Liver (tissue), 3 donors: ENCODE data around the gene GLIS1.

Source experiments
- ATF3 ChIP-seq: IDR thresholded peaks from 2 replicates; pipeline ENCODE4 v1.6.1; 2016; ENCODE audit warnings: antibody characterized with exemption
- CTCF ChIP-seq: fragments of 150-350 bp; IDR thresholded peaks from 2 replicates; pipeline ENCODE4 v1.5.1; 2017; ENCODE audit warnings: improper control_type of control experiment, low read depth, low read length; ENCODE audit not compliant: missing input control
- EGR1 ChIP-seq, 2 donors: IDR thresholded peaks; 2 replicates each; pipeline ENCODE4 v1.6.1; 2016 to 2018; ENCODE audit warnings: antibody characterized with exemption in 2 of 2, low read depth in 2 of 2
- FOXA1 ChIP-seq: IDR thresholded peaks from 2 replicates; pipeline ENCODE4 v1.6.1; 2016; ENCODE audit warnings: antibody characterized with exemption
- GABPA ChIP-seq, 2 donors: IDR thresholded peaks in 1 of 2; conservative IDR thresholded peaks in 1 of 2; 2 replicates each; pipeline ENCODE4 v1.6.1; 2016; ENCODE audit warnings: antibody characterized with exemption in 2 of 2, mild to moderate bottlenecking in 1 of 2, moderate library complexity in 1 of 2
- HNF4G ChIP-seq: IDR thresholded peaks from 2 replicates; pipeline ENCODE4 v1.6.1; 2016; ENCODE audit warnings: antibody characterized with exemption
- MAX ChIP-seq: IDR thresholded peaks from 2 replicates; pipeline ENCODE4 v1.6.1; 2016; ENCODE audit warnings: antibody characterized with exemption
- RAD21 ChIP-seq, 2 donors: IDR thresholded peaks; 2 replicates each; pipeline ENCODE4 v1.6.1; 2016; ENCODE audit warnings: antibody characterized with exemption in 2 of 2, mild to moderate bottlenecking in 2 of 2
- REST ChIP-seq: IDR thresholded peaks from 2 replicates; pipeline ENCODE4 v1.6.1; 2016; ENCODE audit warnings: antibody characterized with exemption, mild to moderate bottlenecking
- SP1 ChIP-seq: IDR thresholded peaks from 2 replicates; pipeline ENCODE4 v1.6.1; 2018; ENCODE audit warnings: antibody characterized with exemption, mild to moderate bottlenecking
- TAF1 ChIP-seq: conservative IDR thresholded peaks from 2 replicates; pipeline ENCODE4 v1.6.1; 2016; ENCODE audit warnings: antibody characterized with exemption, mild to moderate bottlenecking
- YY1 ChIP-seq: IDR thresholded peaks from 2 replicates; pipeline ENCODE4 v1.6.1; 2016; ENCODE audit warnings: antibody characterized with exemption, mild to moderate bottlenecking
- ZBTB33 ChIP-seq: IDR thresholded peaks from 2 replicates; pipeline ENCODE4 v1.6.1; 2016; ENCODE audit warnings: antibody characterized with exemption
- donor health status: healthy.
- donor health status: healthy.

- TF ChIP-seq CTCF, result no peak
- no peak for TF ChIP-seq GABPA (IDR thresholded peaks at IDR 0.05 in 1 of 2, conservative IDR thresholded peaks at IDR 0.05 in 1 of 2)
- TF ChIP-seq EGR1 (IDR thresholded peaks at IDR 0.05; ENCODE audit: low read depth in 2 of 2), result no peak
- TF ChIP-seq TAF1, result no peak
- TF ChIP-seq REST, result no peak
- TF ChIP-seq ZBTB33, result no peak
- no peak for TF ChIP-seq MAX
- TF ChIP-seq SP1, result no peak
- no peak for TF ChIP-seq RAD21 (IDR thresholded peaks at IDR 0.05)
- TF ChIP-seq YY1, result no peak
- TF ChIP-seq FOXA1, result no peak
- no peak for TF ChIP-seq ATF3
- no peak for TF ChIP-seq HNF4G
Observed at GRCh38 chr1:53501065-53502005, 237.6 kb downstream of the GLIS1 start.
